HG02943 (cell line): ENCODE results near the gene HNF1A.

Experiments
- ATAC-seq: cut with Tn5 transposase; IDR thresholded peaks from one replicate; pipeline ENCODE4 v1.9.1; 2021; ENCODE audit warnings: mild to moderate bottlenecking, low read depth, moderate library complexity; ENCODE audit not compliant: unreplicated experiment

HNF1A gene

GRCh38 chr12:120956579-120957300 lies 21.6 kb upstream of the HNF1A start:
- no peak for ATAC-seq

GRCh38 chr12:120959111-120959878 lies 19.0 kb upstream of the HNF1A start:
- ATAC-seq = no peak

- ATAC-seq = no peak
Observed at GRCh38 chr12:120960657-120961056, 17.7 kb upstream of the HNF1A start.

- ATAC-seq = no peak
Observed at GRCh38 chr12:120961604-120962531, 16.5 kb upstream of the HNF1A start.

- no peak for ATAC-seq
Observed at GRCh38 chr12:120962532-120963020, 15.8 kb upstream of the HNF1A start.

- no peak for ATAC-seq
Observed at GRCh38 chr12:120964298-120964697, 14.0 kb upstream of the HNF1A start.

- no peak for ATAC-seq
Observed at GRCh38 chr12:120965534-120966091, 12.7 kb upstream of the HNF1A start.

- ATAC-seq = no peak
Observed at GRCh38 chr12:120970310-120970709, 8.0 kb upstream of the HNF1A start.

GRCh38 chr12:120971299-120972180 lies 6.8 kb upstream of the HNF1A start:
- no peak for ATAC-seq

GRCh38 chr12:120972870-120973543 lies 5.3 kb upstream of the HNF1A start:
- ATAC-seq = no peak

- no peak for ATAC-seq
Observed at GRCh38 chr12:120977531-120978295, 630 bp upstream of the HNF1A start.

GRCh38 chr12:120979220-120979861 lies 998 bp downstream of the HNF1A start:
- ATAC-seq = no peak

- no peak for ATAC-seq
Observed at GRCh38 chr12:120979862-120980696, 1.7 kb downstream of the HNF1A start.

GRCh38 chr12:120980800-120981368 lies 2.5 kb downstream of the HNF1A start:
- ATAC-seq = no peak

GRCh38 chr12:120981407-120981941 lies 3.1 kb downstream of the HNF1A start:
- ATAC-seq = no peak

GRCh38 chr12:120982659-120983058 lies 4.3 kb downstream of the HNF1A start:
- no peak for ATAC-seq
